Natural killer cell (primary cell): ENCODE data around the gene KIF26A. TPM values are rescaled to one million over a fixed set of nuclear protein-coding genes. Genes with fewer than 3 reads are reported as not detected.

Source experiments
- ATAC-seq, 3 donors: fragments of 150-1000 bp in 2 of 3; fragments of 200-7000 bp in 1 of 3; cut with Tn5 transposase; 1 replicate in 1 of 3; 2 replicates in 2 of 3; pipeline ENCODE4 v1.10.0; 2021; ENCODE audit warnings: mild to moderate bottlenecking in 2 of 3, moderate library complexity in 2 of 3
- DNase-seq, 2 donors: peaks; one replicate each; pipeline versions ENCODE4 v3.0.0 to v3.0.0-alpha.2; 2013 to 2021; ENCODE audit warnings: mixed read lengths in 1 of 2
- H3K27ac ChIP-seq: one replicate; pipeline ENCODE4 v1.5.1; 2013; ENCODE audit warnings: mild to moderate bottlenecking, low read length
- H3K27me3 ChIP-seq: one replicate; pipeline ENCODE4 v1.6.1; 2013; ENCODE audit warnings: low read length; ENCODE audit not compliant: control insufficient read depth, insufficient read depth
- H3K36me3 ChIP-seq: one replicate; pipeline ENCODE4 v1.6.1; 2013; ENCODE audit warnings: low read length; ENCODE audit not compliant: control insufficient read depth, insufficient read depth
- H3K4me1 ChIP-seq: one replicate; pipeline ENCODE4 v1.6.1; 2013; ENCODE audit warnings: low read length; ENCODE audit not compliant: control insufficient read depth, insufficient read depth
- H3K4me3 ChIP-seq: one replicate; pipeline ENCODE4 v1.5.1; 2013; ENCODE audit warnings: low read length
- H3K9me3 ChIP-seq: one replicate; pipeline ENCODE4 v1.6.1; 2013; ENCODE audit warnings: low read length; ENCODE audit not compliant: control insufficient read depth, insufficient read depth
- H3K27ac Mint-ChIP-seq, 2 donors: one replicate each; pipeline ENCODE4 v1.8.0; 2022; ENCODE audit warnings: mild to moderate bottlenecking in 2 of 2, mixed read lengths in 2 of 2, moderate library complexity in 1 of 2
- H3K27me3 Mint-ChIP-seq, 2 donors: one replicate each; pipeline ENCODE4 v1.8.0; 2022; ENCODE audit warnings: low read depth in 2 of 2, mixed read lengths in 2 of 2
- H3K36me3 Mint-ChIP-seq: one replicate; pipeline ENCODE4 v1.8.0; 2022; ENCODE audit warnings: mixed read lengths
- H3K4me1 Mint-ChIP-seq, 2 donors: one replicate each; pipeline ENCODE4 v1.8.0; 2022; ENCODE audit warnings: mixed read lengths in 2 of 2
- H3K4me3 Mint-ChIP-seq: one replicate; pipeline ENCODE4 v1.8.0; 2022; ENCODE audit warnings: mild to moderate bottlenecking, moderate library complexity, mixed read lengths
- H3K9me3 Mint-ChIP-seq, 2 donors: one replicate each; pipeline ENCODE4 v1.8.0; 2022; ENCODE audit warnings: mixed read lengths in 2 of 2
- CTCF ChIP-seq: fragments of 200-600 bp; IDR thresholded peaks from one replicate; pipeline ENCODE4 v1.8.0; 2022; ENCODE audit warnings: antibody characterized with exemption
- WGBS: methylation state at CpG from one replicate; pipeline ENCODE4 v1.1.7; 2013; ENCODE audit warnings: missing lambda C conversion rate; ENCODE audit not compliant: insufficient coverage; 5-methylcytosine and 5-hydroxymethylcytosine counted together
- intact Hi-C: fragments of 100-400 bp; cut with micrococcal nuclease; formaldehyde crosslinking; loops from one replicate; pipeline ENCODE4 v1.14.2; 2022
- total RNA-seq, 4 donors: library from RNA; stranded (reverse); fragments of 120-200 nt in 1 of 4; gene quantifications; one replicate each; pipeline versions ENCODE4 v1.2.3 to v1.2.4, GENCODE V29; 2013 to 2022

The KIF26A gene
- total RNA-seq, 3 donors from 2014 or later (not counting 1 experiment from before 2014, with no cell fraction given) = not detected

GRCh38 chr14:104215706-104216334 is 77.4 kb downstream of the KIF26A start:
- Histone ChIP-seq H3K4me3 (no peak overlapping the region), H3K9me3 (no peaks in the 10 kb centered on the region), H3K36me3 (no peaks in the 10 kb centered on the region), H3K27me3 (no peaks in the 10 kb centered on the region), H3K27ac (no peak overlapping the region), H3K4me1 (no peaks in the 10 kb centered on the region)
- Mint-ChIP-seq H3K36me3 (no peaks in the 10 kb centered on the region), H3K4me1 (no peaks in the 10 kb centered on the region), H3K27me3 (peaks cover 6 to 7% of the 10 kb centered on the region in 2 donors), H3K27ac (no peak overlapping the region), H3K9me3 (no peaks in the 10 kb centered on the region), H3K4me3 (no peak overlapping the region)
- DNase-seq (no peak), ATAC-seq (no peak)
- intact Hi-C loops = no loop called here
- no peak for TF ChIP-seq CTCF
- WGBS = 83% methylated on average over 21 of the region's 21 CpGs

- Mint-ChIP-seq H3K4me3 (no peak overlapping the region), H3K9me3 (no peaks in the 10 kb centered on the region), H3K36me3 (no peaks in the 10 kb centered on the region), H3K27me3 (peaks cover 6 to 7% of the 10 kb centered on the region in 2 donors), H3K4me1 (no peaks in the 10 kb centered on the region), H3K27ac (no peak overlapping the region)
- H3K4me1 ChIP-seq = no peaks in the 10 kb centered on the region
- ATAC-seq (no peak), DNase-seq (no peak)
- 81% methylated on average over 13 of the region's 14 CpGs for WGBS
- no peak for TF ChIP-seq CTCF
- H3K9me3 ChIP-seq = no peaks in the 10 kb centered on the region
- intact Hi-C loops = no loop called here
- H3K4me3 ChIP-seq = no peak overlapping the region
- peaks cover 2% of the 10 kb centered on the region for H3K27me3 ChIP-seq
- H3K36me3 ChIP-seq = no peaks in the 10 kb centered on the region
- no peak overlapping the region for H3K27ac ChIP-seq
Observed at GRCh38 chr14:104216457-104216856, 78.1 kb downstream of the KIF26A start.

- H3K4me1 ChIP-seq = no peaks in the 10 kb centered on the region
- H3K27me3 ChIP-seq = peaks cover 2% of the 10 kb centered on the region
- Mint-ChIP-seq H3K27ac (no peak overlapping the region), H3K9me3 (no peaks in the 10 kb centered on the region), H3K27me3 (peaks cover 6 to 11% of the 10 kb centered on the region in 2 donors), H3K4me3 (no peak overlapping the region), H3K36me3 (no peaks in the 10 kb centered on the region), H3K4me1 (no peaks in the 10 kb centered on the region)
- no peak overlapping the region for H3K4me3 ChIP-seq
- intact Hi-C loops = no loop called here
- no peaks in the 10 kb centered on the region for H3K36me3 ChIP-seq
- DNase-seq = no peak
- no peak for TF ChIP-seq CTCF
- WGBS = 83% methylated on average over 19 of the region's 21 CpGs
- no peak for ATAC-seq
- no peak overlapping the region for H3K27ac ChIP-seq
- no peaks in the 10 kb centered on the region for H3K9me3 ChIP-seq
Observed at GRCh38 chr14:104217486-104218360, 79.3 kb downstream of the KIF26A start.
